ENCODE data around the gene UBR4. TPM values are rescaled to one million over a fixed set of nuclear protein-coding genes. Genes with fewer than 3 reads are reported as not detected.

Gene UBR4
- total RNA-seq, 2 experiments from 2014 or later = 121 to 126 TPM

DNA sequence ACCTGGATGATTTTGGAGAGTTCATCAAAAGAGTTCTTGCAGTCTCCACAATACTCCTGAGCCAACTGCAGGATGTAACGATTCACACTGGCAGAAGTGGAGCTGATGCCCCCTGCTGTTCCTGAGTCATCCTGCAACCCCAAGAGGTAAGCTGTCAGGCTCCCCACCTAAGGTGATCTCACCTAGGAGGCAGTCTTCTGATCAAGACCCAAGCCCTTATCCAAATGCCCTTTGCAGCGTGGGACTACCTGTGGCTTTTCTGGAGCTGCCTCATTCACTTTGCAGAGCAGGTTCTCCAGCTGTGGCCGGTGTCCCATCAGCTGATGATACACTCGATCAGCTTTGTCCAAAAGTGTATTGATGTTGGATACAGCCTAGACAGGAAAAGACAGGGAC lies 96.4 kb downstream of the UBR4 start:
- Histone ChIP-seq H3K9me2 (ENCODE audit: insufficient read depth, low read length) (no peaks in the 10 kb centered on the region), H4K20me1 (ENCODE audit: insufficient read depth, low read length) (no peaks in the 10 kb centered on the region), H2AFZ (ENCODE audit: low read length) (no peak overlapping the region), H3K27ac (ENCODE audit: low read depth, low read length, poor library complexity, severe bottlenecking) (no peak overlapping the region), H3K36me3 (ENCODE audit: insufficient read depth, low read length) (peaks cover 99% of the 10 kb centered on the region), H3K9me3 (ENCODE audit: low read length) (no peaks in the 10 kb centered on the region), H3K4me3 (ENCODE audit: low read depth, low read length, poor library complexity, severe bottlenecking) (no peak overlapping the region), H3K4me2 (ENCODE audit: low read length) (no peak overlapping the region), H3K4me1 (ENCODE audit: insufficient read depth, low read length, poor library complexity, severe bottlenecking) (no peaks in the 10 kb centered on the region), H3K79me2 (ENCODE audit: insufficient read depth, low read depth, low read length) (no peaks in the 10 kb centered on the region)
- POLR2A ChIA-PET = no interaction called here
- intact Hi-C loops (cut with micrococcal nuclease; ENCODE audit: unreplicated experiment) = loop anchor here (5.0 kb wide), 1 partner anchor 206 kb away; no protein-coding TSS in a partner anchor
- CTCF ChIA-PET (ENCODE audit: unreplicated experiment) = no interaction called here
- TF ChIP-seq EZH2phosphoT487 (IDR thresholded peaks at IDR 0.05; ENCODE audit: borderline replicate concordance, low read depth, low read length) = no peak
- TF ChIP-seq, protein P1, sequence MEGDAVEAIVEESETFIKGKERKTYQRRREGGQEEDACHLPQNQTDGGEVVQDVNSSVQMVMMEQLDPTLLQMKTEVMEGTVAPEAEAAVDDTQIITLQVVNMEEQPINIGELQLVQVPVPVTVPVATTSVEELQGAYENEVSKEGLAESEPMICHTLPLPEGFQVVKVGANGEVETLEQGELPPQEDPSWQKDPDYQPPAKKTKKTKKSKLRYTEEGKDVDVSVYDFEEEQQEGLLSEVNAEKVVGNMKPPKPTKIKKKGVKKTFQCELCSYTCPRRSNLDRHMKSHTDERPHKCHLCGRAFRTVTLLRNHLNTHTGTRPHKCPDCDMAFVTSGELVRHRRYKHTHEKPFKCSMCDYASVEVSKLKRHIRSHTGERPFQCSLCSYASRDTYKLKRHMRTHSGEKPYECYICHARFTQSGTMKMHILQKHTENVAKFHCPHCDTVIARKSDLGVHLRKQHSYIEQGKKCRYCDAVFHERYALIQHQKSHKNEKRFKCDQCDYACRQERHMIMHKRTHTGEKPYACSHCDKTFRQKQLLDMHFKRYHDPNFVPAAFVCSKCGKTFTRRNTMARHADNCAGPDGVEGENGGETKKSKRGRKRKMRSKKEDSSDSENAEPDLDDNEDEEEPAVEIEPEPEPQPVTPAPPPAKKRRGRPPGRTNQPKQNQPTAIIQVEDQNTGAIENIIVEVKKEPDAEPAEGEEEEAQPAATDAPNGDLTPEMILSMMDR (conservative IDR thresholded peaks at IDR 0.05; ENCODE audit: low read length) = peak; percentile 75
- DNase-seq (ENCODE audit: low spot score) = peak; percentile 42
- no TSS peak for BruUV-seq (replicated peaks)

DNA sequence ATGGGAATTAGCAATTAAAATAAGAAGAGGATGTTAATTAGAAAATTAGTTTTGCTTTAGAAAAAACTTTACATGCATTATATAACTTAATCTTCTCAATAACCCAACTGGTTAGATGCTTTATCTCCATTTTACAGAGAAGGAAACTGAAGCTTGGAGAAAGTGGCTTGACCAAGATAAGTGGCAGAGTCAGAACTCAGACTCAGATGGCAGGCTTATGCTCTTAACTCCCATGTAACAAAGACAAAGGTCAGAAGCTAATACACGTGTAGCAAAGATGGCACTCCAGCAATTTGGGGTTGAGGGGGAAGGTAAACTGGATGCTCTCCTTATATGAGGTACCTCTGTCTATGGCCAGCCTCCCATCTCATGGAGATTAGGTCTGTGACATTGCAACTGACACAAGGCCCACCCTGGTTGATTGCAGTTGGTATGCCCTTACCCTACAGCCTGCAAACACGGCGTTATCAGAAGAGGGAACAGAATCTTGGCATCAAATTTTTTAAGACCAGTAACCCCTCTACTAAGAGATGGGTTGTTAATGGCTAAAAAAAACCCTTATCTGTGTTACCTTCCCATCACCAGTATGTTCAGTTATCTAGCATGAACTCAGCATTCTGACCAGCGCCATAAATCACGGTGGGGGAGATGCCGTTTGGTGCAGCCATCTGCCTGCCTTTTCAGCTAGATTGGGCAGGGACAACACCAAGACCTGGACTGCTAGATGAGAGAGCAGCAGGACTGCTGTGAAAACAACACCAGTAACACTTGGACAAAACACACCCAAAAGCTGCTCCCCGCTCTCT lies 97.0 kb downstream of the UBR4 start:
- Histone ChIP-seq H2AFZ (ENCODE audit: low read length) (no peak overlapping the region), H3K9me3 (ENCODE audit: low read length) (no peaks in the 10 kb centered on the region), H3K4me2 (ENCODE audit: low read length) (no peak overlapping the region), H3K27ac (ENCODE audit: low read depth, low read length, poor library complexity, severe bottlenecking) (no peak overlapping the region), H3K9me2 (ENCODE audit: insufficient read depth, low read length) (no peaks in the 10 kb centered on the region), H3K79me2 (ENCODE audit: insufficient read depth, low read depth, low read length) (no peaks in the 10 kb centered on the region), H3K4me3 (ENCODE audit: low read depth, low read length, poor library complexity, severe bottlenecking) (no peak overlapping the region), H4K20me1 (ENCODE audit: insufficient read depth, low read length) (no peaks in the 10 kb centered on the region), H3K4me1 (ENCODE audit: insufficient read depth, low read length, poor library complexity, severe bottlenecking) (no peaks in the 10 kb centered on the region), H3K36me3 (ENCODE audit: insufficient read depth, low read length) (peaks cover 99% of the 10 kb centered on the region)
- no peak for DNase-seq (ENCODE audit: low spot score)
- ChIA-PET POLR2A (no interaction called here), CTCF (ENCODE audit: unreplicated experiment) (no interaction called here)
- no TSS peak for BruUV-seq (replicated peaks)
- TF ChIP-seq, protein P1 (conservative IDR thresholded peaks at IDR 0.05; ENCODE audit: low read length) = no peak
- intact Hi-C loops (cut with micrococcal nuclease; ENCODE audit: unreplicated experiment) = loop anchor here (5.0 kb wide), 1 partner anchor 206 kb away; no protein-coding TSS in a partner anchor

DNA sequence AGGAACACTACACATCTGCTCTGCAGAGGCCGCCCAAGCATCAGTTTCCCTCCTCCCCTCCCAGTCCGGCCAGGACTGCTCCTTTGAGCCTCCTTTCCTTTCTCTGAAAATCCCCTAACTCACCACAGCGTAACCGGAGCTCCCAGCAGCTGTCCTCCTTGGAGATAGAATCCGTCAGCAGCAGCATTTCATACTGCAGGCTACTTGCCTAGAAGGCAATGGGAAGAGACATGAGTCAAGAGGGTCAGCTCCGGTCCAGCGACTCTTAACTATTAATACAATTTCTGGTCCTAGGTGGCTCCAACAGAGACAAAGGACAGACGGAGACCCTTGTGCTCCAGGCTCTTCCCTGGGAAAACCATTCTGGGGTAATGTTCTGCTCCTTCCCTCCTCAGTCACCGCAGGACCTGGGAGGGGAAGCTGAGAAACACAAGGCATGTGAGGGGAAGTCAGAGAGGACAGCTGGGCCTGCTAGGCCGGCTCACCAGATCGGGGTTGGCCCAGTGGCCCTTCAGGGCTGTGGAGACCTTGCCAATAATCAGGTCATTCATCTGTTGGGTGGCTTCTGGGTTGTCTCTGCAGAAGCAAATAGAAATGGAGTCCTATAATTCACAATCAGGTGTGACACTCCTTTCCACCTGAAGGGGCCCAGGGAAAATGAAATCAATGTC lies 99.7 kb downstream of the UBR4 start:
- H3K27ac ChIP-seq (ENCODE audit: low read depth, low read length, poor library complexity, severe bottlenecking) = no peak overlapping the region
- H3K9me3 ChIP-seq (ENCODE audit: low read length) = no peaks in the 10 kb centered on the region
- H3K4me3 ChIP-seq (ENCODE audit: low read depth, low read length, poor library complexity, severe bottlenecking) = no peak overlapping the region
- ChIA-PET CTCF (ENCODE audit: unreplicated experiment) (interaction anchor here (0.6 kb wide), 1 partner anchor 110 kb away, joined by 3 read pairs; no protein-coding TSS in a partner anchor), POLR2A (no interaction called here)
- no peaks in the 10 kb centered on the region for H3K79me2 ChIP-seq (ENCODE audit: insufficient read depth, low read depth, low read length)
- DNase-seq (ENCODE audit: low spot score) = no peak
- peaks cover 100% of the 10 kb centered on the region for H3K36me3 ChIP-seq (ENCODE audit: insufficient read depth, low read length)
- H3K9me2 ChIP-seq (ENCODE audit: insufficient read depth, low read length) = no peaks in the 10 kb centered on the region
- TF ChIP-seq, protein P1 (conservative IDR thresholded peaks at IDR 0.05; ENCODE audit: low read length) = no peak
- TF ChIP-seq EZH2phosphoT487 (IDR thresholded peaks at IDR 0.05; ENCODE audit: borderline replicate concordance, low read depth, low read length) = no peak
- intact Hi-C loops (cut with micrococcal nuclease; ENCODE audit: unreplicated experiment) = loop anchor here (5.0 kb wide), 1 partner anchor 203 kb away; no protein-coding TSS in a partner anchor
- H4K20me1 ChIP-seq (ENCODE audit: insufficient read depth, low read length) = no peaks in the 10 kb centered on the region
- H3K4me1 ChIP-seq (ENCODE audit: insufficient read depth, low read length, poor library complexity, severe bottlenecking) = no peaks in the 10 kb centered on the region
- no peak overlapping the region for H3K4me2 ChIP-seq (ENCODE audit: low read length)
- BruUV-seq (replicated peaks) = no TSS peak
- H2AFZ ChIP-seq (ENCODE audit: low read length) = no peak overlapping the region

Data from OCI-LY7 (cell line).